ENCODE measurements around the gene CPEB3.
A peak's percentile ranks its signal among the peaks of the same experiment; 100 is the strongest.

The CPEB3 gene

DNA sequence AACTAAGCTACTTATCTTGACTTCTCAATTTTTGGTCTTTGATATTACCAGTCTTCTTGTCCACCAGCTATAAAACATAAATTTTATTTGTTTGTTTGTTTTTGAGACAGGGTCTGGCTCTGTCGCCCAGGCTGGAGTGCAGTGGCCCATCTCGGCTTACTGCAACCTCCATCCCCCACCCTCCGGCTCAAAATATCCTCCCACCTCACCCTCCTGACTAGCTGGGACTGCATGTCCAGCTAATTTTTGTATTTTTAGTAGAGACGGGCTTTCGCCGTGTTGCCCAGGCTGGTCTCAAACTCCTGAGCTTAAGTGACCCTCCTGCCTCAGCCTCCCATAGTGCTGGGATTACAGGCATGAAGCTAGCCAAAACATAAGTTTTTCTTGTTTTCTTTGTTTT, 7.6 kb upstream of the CPEB3 start:
- H3K36me3 ChIP-seq (ENCODE audit: control insufficient read depth, insufficient read depth, low read length), result peaks cover 3% of the 10 kb centered on the region
- H3K4me1 ChIP-seq (ENCODE audit: control insufficient read depth, insufficient read depth, low read length), result peaks cover 11% of the 10 kb centered on the region

DNA sequence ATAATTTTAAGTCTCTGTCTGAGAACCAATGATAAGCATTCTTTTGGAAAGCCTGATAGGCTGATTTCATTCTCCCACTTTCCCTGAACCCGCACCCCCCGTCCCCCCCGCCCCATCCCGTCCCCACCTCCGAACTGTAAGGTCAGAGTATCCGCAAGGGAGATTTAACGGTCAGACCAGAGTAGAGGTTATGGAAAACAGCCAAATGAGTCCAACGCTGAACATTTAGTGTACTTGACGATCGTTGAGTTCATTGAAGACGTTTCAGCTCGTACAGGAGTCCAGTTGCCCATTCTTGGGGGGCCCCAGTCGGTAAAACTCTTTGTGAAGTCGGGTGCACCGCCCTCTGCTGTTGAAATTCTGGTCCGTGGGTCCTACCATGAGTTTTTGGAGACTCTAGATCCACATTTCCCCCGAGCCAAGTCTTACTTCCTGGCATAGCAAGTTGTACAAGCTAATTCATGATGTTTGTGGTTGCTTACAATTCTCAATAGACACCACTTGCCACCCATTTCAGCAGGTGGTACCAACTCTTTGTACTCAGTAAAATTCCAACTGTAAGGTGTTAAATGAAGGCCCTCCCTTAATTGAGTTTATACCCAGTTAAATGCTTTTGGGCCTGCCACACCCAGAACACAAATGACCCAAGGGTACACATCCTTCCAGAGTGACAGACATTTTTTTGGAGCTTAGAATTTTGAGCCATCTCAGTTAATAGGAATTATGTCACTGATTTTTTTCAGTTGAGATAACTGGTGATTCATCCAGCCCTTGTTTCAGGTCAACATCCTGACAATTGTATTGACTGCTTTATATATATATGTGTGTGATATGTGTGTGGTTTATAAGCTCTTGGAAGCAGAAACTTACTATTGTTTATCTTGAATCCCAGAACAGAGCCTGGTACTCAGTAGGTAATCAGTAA, 1.3 kb upstream of the CPEB3 start:
- H3K4me3 ChIP-seq (ENCODE audit: low read depth, low read length), result peak overlapping the region; percentile 84
- H3K9me3 ChIP-seq (ENCODE audit: control insufficient read depth, insufficient read depth, low read length), result no peaks in the 10 kb centered on the region
- no peaks in the 10 kb centered on the region for H3K4me1 ChIP-seq (ENCODE audit: control insufficient read depth, insufficient read depth, low read length)
- H3K27me3 ChIP-seq (ENCODE audit: control insufficient read depth, insufficient read depth, low read length), result no peaks in the 10 kb centered on the region
- H3K9ac ChIP-seq (ENCODE audit: low read depth, low read length), result no peak overlapping the region
- H3K36me3 ChIP-seq (ENCODE audit: control insufficient read depth, insufficient read depth, low read length), result peaks cover 7% of the 10 kb centered on the region

More for the DNA sequence above, 7.6 kb upstream of the CPEB3 start:
- Histone ChIP-seq H3K9me3 (ENCODE audit: control insufficient read depth, insufficient read depth, low read length) (no peaks in the 10 kb centered on the region), H3K27me3 (ENCODE audit: control insufficient read depth, insufficient read depth, low read length) (no peaks in the 10 kb centered on the region), H3K4me3 (ENCODE audit: low read depth, low read length) (no peak overlapping the region), H3K9ac (ENCODE audit: low read depth, low read length) (no peak overlapping the region)

DNA sequence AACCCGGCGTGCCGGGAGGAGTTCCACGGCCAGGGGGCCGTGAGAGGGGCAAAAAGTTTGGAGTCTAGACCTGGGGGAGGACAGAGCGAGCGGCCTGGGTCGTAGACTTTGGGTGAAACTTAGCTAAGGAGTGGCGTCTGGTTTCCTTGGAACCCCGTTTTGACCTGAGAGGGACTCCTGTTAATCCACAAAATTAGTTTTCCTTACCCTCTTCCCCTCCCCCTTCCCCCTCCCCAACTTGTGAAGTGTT, 663 bp upstream of the CPEB3 start:
- H3K27me3 ChIP-seq (ENCODE audit: control insufficient read depth, insufficient read depth, low read length), result no peaks in the 10 kb centered on the region
- H3K9ac ChIP-seq (ENCODE audit: low read depth, low read length), result peak overlapping the region; percentile 87
- no peaks in the 10 kb centered on the region for H3K4me1 ChIP-seq (ENCODE audit: control insufficient read depth, insufficient read depth, low read length)
- H3K36me3 ChIP-seq (ENCODE audit: control insufficient read depth, insufficient read depth, low read length), result peaks cover 7% of the 10 kb centered on the region
- H3K9me3 ChIP-seq (ENCODE audit: control insufficient read depth, insufficient read depth, low read length), result no peaks in the 10 kb centered on the region
- H3K4me3 ChIP-seq (ENCODE audit: low read depth, low read length), result peak overlapping the region; percentile 84

DNA sequence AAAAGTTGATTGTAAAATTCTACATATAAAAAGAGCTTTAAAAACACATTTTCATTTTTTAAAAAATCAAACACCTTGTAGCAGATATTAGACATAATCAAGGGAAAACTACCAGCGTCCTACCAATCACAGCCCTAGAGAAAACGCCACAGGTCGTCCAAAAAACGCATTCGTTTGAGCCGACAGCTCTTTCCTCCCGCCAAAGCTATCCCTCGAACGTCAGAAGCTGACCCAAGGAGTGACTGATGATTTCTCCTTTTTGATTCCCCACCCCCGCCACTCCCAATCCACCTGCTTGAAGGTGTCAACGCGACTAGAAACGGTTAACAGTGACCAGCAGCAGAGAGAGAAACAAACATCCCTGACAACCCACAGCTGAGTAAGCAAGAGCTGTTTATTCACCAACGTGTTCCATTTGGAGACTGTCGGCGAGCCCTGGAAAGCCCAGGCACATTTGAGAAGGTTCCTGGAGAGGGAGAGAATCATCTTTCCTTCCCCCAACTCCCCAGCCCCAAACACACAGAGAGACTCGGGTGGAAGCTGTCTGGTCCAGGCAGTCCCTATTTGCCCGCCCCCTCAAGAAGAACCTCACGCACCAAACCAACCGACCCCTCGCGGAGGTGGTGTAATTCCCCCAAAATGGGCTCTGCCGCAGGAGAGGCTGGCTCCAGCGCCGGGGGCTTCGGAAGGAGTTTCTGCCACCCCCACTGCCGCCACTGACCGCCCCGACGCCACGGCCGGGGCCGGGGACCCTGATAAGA, 622 bp downstream of the CPEB3 start:
- no peaks in the 10 kb centered on the region for H3K9me3 ChIP-seq (ENCODE audit: control insufficient read depth, insufficient read depth, low read length)

DNA sequence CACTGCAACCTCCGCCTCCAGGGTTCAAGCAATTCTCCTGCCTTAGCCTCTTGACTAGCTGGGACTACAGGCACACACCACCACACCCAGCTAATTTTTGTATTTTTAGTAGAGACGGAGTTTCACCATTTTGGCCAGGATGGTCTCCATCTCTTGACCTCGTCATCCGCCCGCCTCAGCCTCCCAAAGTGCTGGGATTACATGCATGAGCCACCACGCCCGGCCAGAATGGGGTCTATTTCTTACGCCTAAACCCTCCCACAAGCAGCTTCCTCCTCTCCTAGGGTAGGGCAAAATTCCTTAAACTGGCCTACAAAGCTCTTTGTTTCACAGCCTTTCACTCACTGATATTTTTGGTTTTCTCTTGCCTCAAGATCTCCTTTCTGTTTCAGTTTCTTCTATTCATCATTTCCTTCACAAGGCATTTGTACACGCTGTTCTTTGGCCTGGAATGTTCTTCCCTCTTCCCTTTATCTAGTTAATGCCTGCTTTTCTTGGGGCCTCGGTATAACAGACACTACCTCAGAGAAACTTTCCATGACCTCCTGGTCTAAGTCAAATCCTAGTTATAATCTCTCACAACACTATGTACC, 6.7 kb downstream of the CPEB3 start:
- Histone ChIP-seq H3K9me3 (ENCODE audit: control insufficient read depth, insufficient read depth, low read length) (no peaks in the 10 kb centered on the region), H3K9ac (ENCODE audit: low read depth, low read length) (no peak overlapping the region), H3K36me3 (ENCODE audit: control insufficient read depth, insufficient read depth, low read length) (no peaks in the 10 kb centered on the region)

More for the DNA sequence above, 622 bp downstream of the CPEB3 start:
- Histone ChIP-seq H3K4me3 (ENCODE audit: low read depth, low read length) (peak overlapping the region; percentile 63), H3K4me1 (ENCODE audit: control insufficient read depth, insufficient read depth, low read length) (no peaks in the 10 kb centered on the region), H3K27me3 (ENCODE audit: control insufficient read depth, insufficient read depth, low read length) (no peaks in the 10 kb centered on the region), H3K9ac (ENCODE audit: low read depth, low read length) (peak overlapping the region; percentile 76), H3K36me3 (ENCODE audit: control insufficient read depth, insufficient read depth, low read length) (peaks cover 7% of the 10 kb centered on the region)

DNA sequence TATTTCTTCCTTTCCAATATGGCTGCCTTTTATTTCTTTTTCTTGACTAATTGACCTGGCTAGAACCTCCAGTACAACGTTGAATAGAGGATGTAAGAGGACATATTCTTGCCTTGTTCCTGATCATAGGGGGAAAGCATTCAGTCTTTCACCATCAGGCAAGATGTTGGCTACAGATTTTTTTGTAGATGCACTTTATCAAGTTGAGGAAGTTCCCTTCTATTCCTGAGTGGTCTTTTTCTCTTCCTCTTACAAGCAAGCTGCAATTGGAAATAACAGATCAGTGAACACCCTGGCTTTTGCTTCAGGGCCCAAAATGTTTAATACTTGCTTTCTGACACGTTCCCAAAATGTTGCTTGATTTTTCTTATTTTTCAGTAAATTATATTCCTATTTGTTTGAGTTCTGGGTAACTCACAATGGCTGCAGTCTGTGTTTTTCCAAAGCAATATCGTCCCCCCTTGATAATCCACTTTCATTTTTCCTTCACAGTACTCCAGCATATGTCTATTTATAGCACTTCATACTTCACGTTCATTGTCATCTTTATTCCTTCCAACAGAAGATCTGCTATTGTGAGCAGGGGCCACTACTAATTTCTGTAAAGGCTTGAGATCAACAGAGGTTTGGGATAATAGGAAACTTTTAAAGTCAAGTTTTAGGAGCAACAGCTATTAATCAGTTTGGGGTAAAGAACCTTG, 11.7 kb downstream of the CPEB3 start:
- Histone ChIP-seq H3K4me3 (ENCODE audit: low read depth, low read length) (no peak overlapping the region), H3K9me3 (ENCODE audit: control insufficient read depth, insufficient read depth, low read length) (no peaks in the 10 kb centered on the region), H3K9ac (ENCODE audit: low read depth, low read length) (no peak overlapping the region), H3K4me1 (ENCODE audit: control insufficient read depth, insufficient read depth, low read length) (no peaks in the 10 kb centered on the region), H3K27me3 (ENCODE audit: control insufficient read depth, insufficient read depth, low read length) (no peaks in the 10 kb centered on the region), H3K36me3 (ENCODE audit: control insufficient read depth, insufficient read depth, low read length) (no peaks in the 10 kb centered on the region)

More for the DNA sequence above, 6.7 kb downstream of the CPEB3 start:
- H3K27me3 ChIP-seq (ENCODE audit: control insufficient read depth, insufficient read depth, low read length), result no peaks in the 10 kb centered on the region
- H3K4me3 ChIP-seq (ENCODE audit: low read depth, low read length), result no peak overlapping the region
- H3K4me1 ChIP-seq (ENCODE audit: control insufficient read depth, insufficient read depth, low read length), result no peaks in the 10 kb centered on the region

DNA sequence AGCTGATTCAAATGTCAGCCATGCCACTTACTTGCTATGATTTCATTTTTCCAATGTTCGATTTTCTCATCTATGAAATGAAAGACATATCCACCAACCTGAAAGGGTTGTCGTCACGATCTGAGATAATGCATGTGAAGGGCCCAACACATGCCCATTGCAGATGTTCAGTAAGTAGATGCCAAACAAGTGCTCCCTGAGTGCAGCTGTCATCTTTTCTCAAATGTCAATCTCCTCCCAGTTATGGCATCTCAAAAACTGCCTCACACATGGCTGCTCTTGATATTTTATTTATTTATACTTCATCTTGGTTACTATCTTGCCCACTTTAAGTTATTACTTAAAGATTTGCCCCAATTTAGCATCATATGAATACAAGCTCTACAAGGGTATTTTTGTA, 16.8 kb downstream of the CPEB3 start:
- H3K27me3 ChIP-seq (ENCODE audit: control insufficient read depth, insufficient read depth, low read length), result no peaks in the 10 kb centered on the region
- H3K4me3 ChIP-seq (ENCODE audit: low read depth, low read length), result no peak overlapping the region
- H3K9ac ChIP-seq (ENCODE audit: low read depth, low read length), result no peak overlapping the region
- no peaks in the 10 kb centered on the region for H3K4me1 ChIP-seq (ENCODE audit: control insufficient read depth, insufficient read depth, low read length)
- no peaks in the 10 kb centered on the region for H3K36me3 ChIP-seq (ENCODE audit: control insufficient read depth, insufficient read depth, low read length)
- no peaks in the 10 kb centered on the region for H3K9me3 ChIP-seq (ENCODE audit: control insufficient read depth, insufficient read depth, low read length)

DNA sequence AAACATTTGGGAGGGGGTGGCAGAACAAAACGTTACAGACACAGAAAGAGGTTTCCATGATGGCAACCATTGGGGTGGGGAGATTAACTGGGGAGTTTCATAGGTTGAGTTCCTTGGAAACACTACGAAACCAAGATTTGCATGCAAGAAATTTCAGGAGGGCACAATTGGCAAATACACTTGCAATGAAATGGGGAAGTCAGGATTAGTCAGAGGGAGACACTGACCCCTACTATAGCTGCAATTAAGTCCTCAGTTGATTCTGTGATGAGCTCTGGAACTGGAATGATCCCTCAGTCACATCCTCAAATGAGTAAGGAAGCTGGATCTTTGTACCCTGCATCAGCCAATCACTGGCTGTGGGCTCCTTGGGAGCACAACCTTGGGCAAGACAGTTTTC, 22.1 kb downstream of the CPEB3 start:
- Histone ChIP-seq H3K27me3 (ENCODE audit: control insufficient read depth, insufficient read depth, low read length) (no peaks in the 10 kb centered on the region), H3K9me3 (ENCODE audit: control insufficient read depth, insufficient read depth, low read length) (no peaks in the 10 kb centered on the region), H3K9ac (ENCODE audit: low read depth, low read length) (no peak overlapping the region), H3K4me1 (ENCODE audit: control insufficient read depth, insufficient read depth, low read length) (no peaks in the 10 kb centered on the region), H3K36me3 (ENCODE audit: control insufficient read depth, insufficient read depth, low read length) (no peaks in the 10 kb centered on the region), H3K4me3 (ENCODE audit: low read depth, low read length) (no peak overlapping the region)

DNA sequence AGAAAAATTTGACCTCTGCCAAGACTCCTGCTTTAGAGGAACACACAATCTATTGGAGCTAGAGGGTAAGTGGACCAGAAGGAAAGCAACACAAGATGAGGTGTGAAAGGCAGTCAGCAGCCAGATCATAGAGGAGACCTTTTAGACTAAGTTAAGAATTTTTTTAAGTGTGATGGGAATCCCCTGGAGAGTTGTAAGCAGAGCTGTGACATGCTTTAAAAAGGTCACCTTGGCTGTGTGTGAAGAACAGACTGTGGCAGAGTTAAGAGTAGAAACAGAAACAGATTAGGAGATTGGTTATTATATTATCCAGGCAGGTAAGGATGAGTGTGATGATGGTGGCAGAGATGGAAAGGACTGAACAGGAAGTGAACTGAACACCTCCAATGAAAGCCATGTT, 23.5 kb downstream of the CPEB3 start:
- H3K9ac ChIP-seq (ENCODE audit: low read depth, low read length), result no peak overlapping the region
- H3K4me3 ChIP-seq (ENCODE audit: low read depth, low read length), result no peak overlapping the region
- H3K27me3 ChIP-seq (ENCODE audit: control insufficient read depth, insufficient read depth, low read length), result no peaks in the 10 kb centered on the region
- H3K9me3 ChIP-seq (ENCODE audit: control insufficient read depth, insufficient read depth, low read length), result no peaks in the 10 kb centered on the region
- no peaks in the 10 kb centered on the region for H3K36me3 ChIP-seq (ENCODE audit: control insufficient read depth, insufficient read depth, low read length)
- no peaks in the 10 kb centered on the region for H3K4me1 ChIP-seq (ENCODE audit: control insufficient read depth, insufficient read depth, low read length)

DNA sequence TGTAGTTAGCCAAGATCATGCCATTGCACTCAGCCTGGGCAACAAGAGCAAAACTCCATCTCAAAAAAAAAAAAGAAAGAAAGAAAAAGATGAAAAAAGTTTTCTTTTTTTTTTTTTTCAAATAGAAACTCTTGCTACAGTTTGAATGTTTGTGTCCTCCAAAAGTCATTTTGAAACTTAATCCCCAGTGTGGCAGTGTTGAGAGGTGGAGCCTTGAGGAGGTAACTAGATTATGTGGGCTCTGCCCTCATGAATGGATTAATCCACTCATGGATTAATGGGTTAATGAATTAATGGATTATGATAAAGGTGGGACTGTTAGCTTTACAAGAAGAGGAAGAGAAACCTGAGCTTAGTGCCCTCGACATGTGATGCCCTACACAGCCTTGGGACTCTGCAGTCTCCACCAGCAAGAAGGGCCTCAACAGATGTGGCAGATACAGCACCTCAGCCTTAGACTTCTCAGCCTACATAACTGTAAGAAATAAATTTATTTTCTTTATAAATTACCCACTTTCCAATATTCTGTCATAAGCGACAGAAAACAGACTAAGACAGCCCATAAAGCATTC, 25.1 kb downstream of the CPEB3 start:
- Histone ChIP-seq H3K9me3 (ENCODE audit: control insufficient read depth, insufficient read depth, low read length) (no peaks in the 10 kb centered on the region), H3K9ac (ENCODE audit: low read depth, low read length) (no peak overlapping the region), H3K4me1 (ENCODE audit: control insufficient read depth, insufficient read depth, low read length) (no peaks in the 10 kb centered on the region), H3K36me3 (ENCODE audit: control insufficient read depth, insufficient read depth, low read length) (no peaks in the 10 kb centered on the region), H3K27me3 (ENCODE audit: control insufficient read depth, insufficient read depth, low read length) (no peaks in the 10 kb centered on the region), H3K4me3 (ENCODE audit: low read depth, low read length) (no peak overlapping the region)

DNA sequence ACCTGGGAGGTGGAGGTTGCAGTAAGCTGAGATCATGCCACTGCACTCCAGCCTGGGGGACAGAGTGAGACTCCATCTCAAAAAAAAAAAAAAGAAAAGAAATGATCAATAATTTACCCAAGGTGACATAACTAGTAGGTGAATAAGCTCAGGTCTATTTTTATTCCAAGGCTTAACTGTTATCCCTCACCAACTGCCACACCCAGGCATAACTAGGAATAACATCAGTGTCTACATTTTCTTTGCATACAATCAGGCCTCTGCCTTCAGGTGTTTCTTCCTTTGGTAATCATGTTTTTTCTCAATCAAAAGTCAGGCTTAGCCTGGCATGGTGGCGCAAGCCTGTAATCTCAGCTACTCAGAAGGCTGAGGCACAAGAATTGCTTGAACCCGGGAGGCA, 26.6 kb downstream of the CPEB3 start:
- H3K27me3 ChIP-seq (ENCODE audit: control insufficient read depth, insufficient read depth, low read length), result no peaks in the 10 kb centered on the region
- H3K36me3 ChIP-seq (ENCODE audit: control insufficient read depth, insufficient read depth, low read length), result no peaks in the 10 kb centered on the region
- no peaks in the 10 kb centered on the region for H3K9me3 ChIP-seq (ENCODE audit: control insufficient read depth, insufficient read depth, low read length)
- no peak overlapping the region for H3K4me3 ChIP-seq (ENCODE audit: low read depth, low read length)
- no peak overlapping the region for H3K9ac ChIP-seq (ENCODE audit: low read depth, low read length)
- no peaks in the 10 kb centered on the region for H3K4me1 ChIP-seq (ENCODE audit: control insufficient read depth, insufficient read depth, low read length)

Measured in iPS-15b (cell line).